Caco-2 (cell line): ENCODE measurements around the gene PNMA6A. TPM values are rescaled to one million over a fixed set of nuclear protein-coding genes. Genes with fewer than 3 reads are reported as not detected.

Experiments
- BruUV-seq: library from RNA; stranded (reverse); fragments of 400-500 nt; replicated peaks from 2 replicates; lab custom pipeline; 2021; lab: Mats Ljungman, UMichigan
- CTCF ChIA-PET: fragments of 300-600 bp; sonication (Branson Sonifier 250); formaldehyde crosslinking; loops from one replicate; lab custom pipeline; 2022; ENCODE audit warnings: antibody characterized with exemption; lab: Charles Lee
- POLR2A ChIA-PET: fragments of 300-600 bp; sonication (Branson Sonifier 250); formaldehyde crosslinking; loops from one replicate; lab custom pipeline; 2022; ENCODE audit warnings: antibody characterized with exemption; lab: Charles Lee
- DNase-seq, 2 experiments: peaks; one replicate each; pipeline versions ENCODE4 v3.0.0 to v3.0.0-alpha.2; 2020 to 2022
- H3K27me3 ChIP-seq: replicated peaks from 2 replicates; pipeline ENCODE4 v1.6.0; 2011; ENCODE audit warnings: low read length; ENCODE audit not compliant: control insufficient read depth, insufficient read depth
- H3K36me3 ChIP-seq: 2 replicates; pipeline ENCODE4 v1.5.1; 2011; ENCODE audit warnings: low read length; ENCODE audit not compliant: control insufficient read depth, insufficient read depth
- H3K4me1 ChIP-seq: fragments of 250-450 bp; sonication (Bioruptor Pico); 2 replicates; pipeline ENCODE4 v1.5.1; 2020; ENCODE audit warnings: mild to moderate bottlenecking
- H3K4me3 ChIP-seq: 2 replicates; pipeline ENCODE4 v1.5.1; 2011; ENCODE audit warnings: low read depth, mild to moderate bottlenecking, control low read depth, low read length
- H3K9me3 ChIP-seq: fragments of 250-450 bp; sonication (Bioruptor Pico); 2 replicates; pipeline ENCODE4 v1.5.1; 2020; ENCODE audit warnings: mild to moderate bottlenecking, moderate library complexity
- H3K27ac Mint-ChIP-seq: one replicate; pipeline ENCODE4 v1.8.0; 2022; ENCODE audit warnings: mixed read lengths; ENCODE audit not compliant: unreplicated experiment
- H3K27me3 Mint-ChIP-seq: one replicate; pipeline ENCODE4 v1.8.0; 2022; ENCODE audit warnings: mixed read lengths; ENCODE audit not compliant: insufficient read depth, unreplicated experiment
- H3K36me3 Mint-ChIP-seq: one replicate; pipeline ENCODE4 v1.8.0; 2022; ENCODE audit warnings: mild to moderate bottlenecking, mixed read lengths; ENCODE audit not compliant: insufficient read depth, unreplicated experiment
- H3K4me1 Mint-ChIP-seq: one replicate; pipeline ENCODE4 v1.8.0; 2022; ENCODE audit warnings: low read depth, mixed read lengths; ENCODE audit not compliant: unreplicated experiment
- H3K4me3 Mint-ChIP-seq: one replicate; pipeline ENCODE4 v1.8.0; 2022; ENCODE audit warnings: mild to moderate bottlenecking, moderate library complexity, mixed read lengths; ENCODE audit not compliant: unreplicated experiment
- H3K9me3 Mint-ChIP-seq: one replicate; pipeline ENCODE4 v1.8.0; 2022; ENCODE audit warnings: mixed read lengths; ENCODE audit not compliant: unreplicated experiment
- intact Hi-C: fragments of 100-400 bp; cut with micrococcal nuclease; formaldehyde crosslinking; loops from one replicate; pipeline ENCODE4 v1.10.0; 2022; ENCODE audit not compliant: unreplicated experiment
- total RNA-seq: library from RNA; stranded (reverse); gene quantifications from 2 replicates; pipeline ENCODE4 v1.2.3, GENCODE V29; 2022
- TF ChIP-seq, protein P1 (sequence below), 2 experiments: fragments of 200-600 bp in 1 of 2; IDR thresholded peaks; 1 replicate in 1 of 2; 2 replicates in 1 of 2; pipeline versions ENCODE4 v1.5.1 to v1.8.0; 2011 to 2022; ENCODE audit warnings: antibody characterized with exemption in 1 of 2, control low read depth in 1 of 2, inconsistent platforms in 1 of 2, low read depth in 1 of 2, low read length in 1 of 2, mild to moderate bottlenecking in 1 of 2, moderate library complexity in 1 of 2; ENCODE audit not compliant: insufficient read depth in 1 of 2, severe bottlenecking in 1 of 2, unreplicated experiment in 1 of 2

Gene PNMA6A
- total RNA-seq, 1 experiment from 2014 or later, result not detected

DNA sequence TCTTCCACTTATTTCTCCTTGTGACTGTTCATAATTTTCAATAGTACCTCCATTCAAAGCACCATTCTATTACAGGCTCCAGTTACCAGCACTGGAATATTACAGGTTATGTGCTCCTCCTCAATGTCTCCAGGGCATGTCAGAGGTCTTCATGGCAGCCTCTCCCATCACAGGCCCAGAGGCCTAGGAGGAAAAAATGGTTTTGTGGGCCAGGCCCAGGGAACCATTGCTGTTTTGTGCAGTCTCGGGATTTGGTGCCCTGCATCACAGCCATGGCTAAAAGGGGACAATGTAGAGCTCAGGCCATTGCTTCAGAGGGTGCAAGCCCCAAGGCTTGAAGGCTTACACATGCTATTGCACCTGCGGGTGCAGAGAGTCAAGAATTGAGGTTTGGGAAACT, 23.2 kb upstream of the PNMA6A start:
- Mint-ChIP-seq H3K27ac (no peak overlapping the region), H3K27me3 (no peaks in the 10 kb centered on the region), H3K36me3 (peaks cover 4% of the 10 kb centered on the region), H3K4me1 (no peaks in the 10 kb centered on the region), H3K4me3 (no peak overlapping the region), H3K9me3 (peaks cover 10% of the 10 kb centered on the region)
- CTCF ChIA-PET, result no interaction called here
- no TSS peak for BruUV-seq
- Histone ChIP-seq H3K36me3 (no peaks in the 10 kb centered on the region), H3K27me3 (no peaks in the 10 kb centered on the region), H3K4me3 (no peak overlapping the region), H3K4me1 (no peaks in the 10 kb centered on the region), H3K9me3 (no peaks in the 10 kb centered on the region; the same call in 1 of the 2 replicates)
- POLR2A ChIA-PET, result no interaction called here
- TF ChIP-seq, protein P1, sequence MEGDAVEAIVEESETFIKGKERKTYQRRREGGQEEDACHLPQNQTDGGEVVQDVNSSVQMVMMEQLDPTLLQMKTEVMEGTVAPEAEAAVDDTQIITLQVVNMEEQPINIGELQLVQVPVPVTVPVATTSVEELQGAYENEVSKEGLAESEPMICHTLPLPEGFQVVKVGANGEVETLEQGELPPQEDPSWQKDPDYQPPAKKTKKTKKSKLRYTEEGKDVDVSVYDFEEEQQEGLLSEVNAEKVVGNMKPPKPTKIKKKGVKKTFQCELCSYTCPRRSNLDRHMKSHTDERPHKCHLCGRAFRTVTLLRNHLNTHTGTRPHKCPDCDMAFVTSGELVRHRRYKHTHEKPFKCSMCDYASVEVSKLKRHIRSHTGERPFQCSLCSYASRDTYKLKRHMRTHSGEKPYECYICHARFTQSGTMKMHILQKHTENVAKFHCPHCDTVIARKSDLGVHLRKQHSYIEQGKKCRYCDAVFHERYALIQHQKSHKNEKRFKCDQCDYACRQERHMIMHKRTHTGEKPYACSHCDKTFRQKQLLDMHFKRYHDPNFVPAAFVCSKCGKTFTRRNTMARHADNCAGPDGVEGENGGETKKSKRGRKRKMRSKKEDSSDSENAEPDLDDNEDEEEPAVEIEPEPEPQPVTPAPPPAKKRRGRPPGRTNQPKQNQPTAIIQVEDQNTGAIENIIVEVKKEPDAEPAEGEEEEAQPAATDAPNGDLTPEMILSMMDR (IDR thresholded peaks at IDR 0.05; ENCODE audit: insufficient read depth in 1 of 2, low read depth in 1 of 2, low read length in 1 of 2, severe bottlenecking in 1 of 2, unreplicated experiment in 1 of 2), result no peak
- intact Hi-C loops, result no loop called here
- DNase-seq, result no peak

DNA sequence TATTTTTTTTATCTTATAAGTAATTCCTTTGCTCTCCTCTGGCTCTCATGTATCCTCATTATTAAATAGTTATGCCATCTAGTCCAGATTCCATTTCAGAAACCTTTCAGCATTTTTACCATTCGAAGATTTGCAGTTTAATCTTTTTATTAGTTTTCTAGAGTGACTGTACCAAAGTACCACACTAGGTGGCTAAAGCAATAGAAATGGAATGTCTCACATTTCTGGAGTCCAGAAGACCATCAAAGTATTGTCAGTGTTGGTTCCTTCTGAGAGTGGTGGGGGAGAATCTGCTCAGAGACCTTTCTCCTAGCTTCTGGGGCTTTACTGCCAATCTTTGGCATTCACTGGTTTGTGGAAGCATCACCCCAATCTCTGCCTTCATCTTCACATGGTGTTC, 19.7 kb upstream of the PNMA6A start:
- CTCF ChIA-PET, result no interaction called here

DNA sequence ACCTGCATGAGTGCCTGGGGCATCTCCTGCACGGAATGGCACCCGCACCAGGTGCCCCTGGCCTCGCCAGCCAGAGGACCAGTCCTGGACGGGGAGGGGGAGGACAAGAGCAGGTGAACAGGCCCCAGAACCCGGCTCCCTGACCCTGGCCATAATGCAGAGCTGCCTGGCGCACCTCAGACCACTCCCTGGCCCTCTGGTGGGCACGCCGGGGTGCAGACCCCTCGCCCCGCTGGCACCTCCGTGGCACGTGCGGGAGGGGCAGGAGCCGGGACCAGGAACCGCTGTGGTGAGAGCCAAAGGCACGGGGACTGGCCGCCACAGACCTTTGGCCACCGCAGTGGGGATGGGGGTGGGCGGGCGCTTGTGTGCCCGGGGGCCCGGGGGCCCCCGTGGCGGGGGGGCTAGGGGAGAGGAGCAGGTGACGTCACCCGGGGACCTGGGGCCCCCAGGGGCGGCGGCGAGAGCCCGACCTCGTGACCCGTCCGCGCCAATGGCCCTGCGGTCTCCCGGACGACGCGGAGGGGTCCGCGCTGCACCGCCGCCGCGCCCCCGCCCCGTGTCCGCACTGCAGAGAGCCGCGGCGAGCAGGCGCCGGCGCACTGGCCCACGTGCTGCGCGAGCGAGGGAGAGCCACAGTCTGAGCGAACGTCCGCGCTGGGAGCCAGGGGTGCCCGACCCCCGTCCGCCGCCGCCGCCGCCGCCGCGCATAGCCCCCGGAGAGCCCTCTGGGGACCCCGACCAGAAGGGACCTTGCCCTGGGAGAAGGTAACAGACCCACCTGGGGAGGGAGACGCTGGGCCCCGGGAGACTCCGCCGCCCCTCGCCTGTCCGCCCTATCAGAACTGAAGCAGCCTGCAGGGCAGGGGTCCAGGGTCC, 16.1 kb upstream of the PNMA6A start, which contains the start of gene PNMA3:
PNMA3 (plus strand) TSS at position 600 of the 879 bp plus-strand sequence. CDS start 586 bp downstream, outside the sequence.
- Histone ChIP-seq H3K4me1 (no peaks in the 10 kb centered on the region), H3K36me3 (no peaks in the 10 kb centered on the region), H3K4me3 (no peak within 1 kb of the TSS), H3K27me3 (no peaks in the 10 kb centered on the region), H3K9me3 (no peaks in the 10 kb centered on the region)
- TF ChIP-seq, protein P1 (IDR thresholded peaks at IDR 0.05; ENCODE audit: insufficient read depth in 1 of 2, low read depth in 1 of 2, low read length in 1 of 2, severe bottlenecking in 1 of 2, unreplicated experiment in 1 of 2), result no peak
- H3K9me3 Mint-ChIP-seq, result no peaks in the 10 kb centered on the region
- intact Hi-C loops, result no loop called here
- H3K27me3 Mint-ChIP-seq, result no peaks in the 10 kb centered on the region
- no peak within 1 kb of the TSS for H3K4me3 Mint-ChIP-seq
- POLR2A ChIA-PET, result no interaction called here
- no peak within 1 kb of the TSS for H3K27ac Mint-ChIP-seq
- DNase-seq, result no peak
- no peaks in the 10 kb centered on the region for H3K36me3 Mint-ChIP-seq
- no peaks in the 10 kb centered on the region for H3K4me1 Mint-ChIP-seq
- CTCF ChIA-PET, result no interaction called here
- BruUV-seq, result no TSS peak

More for the DNA sequence above, 19.7 kb upstream of the PNMA6A start:
- POLR2A ChIA-PET, result no interaction called here
- H3K4me3 Mint-ChIP-seq, result no peak overlapping the region
- no peak for DNase-seq
- peaks cover 4% of the 10 kb centered on the region for H3K36me3 Mint-ChIP-seq
- H3K4me1 Mint-ChIP-seq, result no peaks in the 10 kb centered on the region
- no peaks in the 10 kb centered on the region for H3K27me3 Mint-ChIP-seq
- H3K27me3 ChIP-seq, result no peaks in the 10 kb centered on the region
- H3K4me1 ChIP-seq, result no peaks in the 10 kb centered on the region
- no peaks in the 10 kb centered on the region for H3K36me3 ChIP-seq
- H3K27ac Mint-ChIP-seq, result no peak overlapping the region
- TF ChIP-seq, protein P1 (IDR thresholded peaks at IDR 0.05; ENCODE audit: insufficient read depth in 1 of 2, low read depth in 1 of 2, low read length in 1 of 2, severe bottlenecking in 1 of 2, unreplicated experiment in 1 of 2), result no peak
- no peak overlapping the region for H3K4me3 ChIP-seq
- H3K9me3 ChIP-seq, result no peaks in the 10 kb centered on the region; the same call in 1 of the 2 replicates
- peaks cover 10% of the 10 kb centered on the region for H3K9me3 Mint-ChIP-seq
- no TSS peak for BruUV-seq
- intact Hi-C loops, result no loop called here
